ENCODE measurements around the gene RASAL3.

GRCh38 chr19:15403151-15403531 is 61.2 kb downstream of the RASAL3 start:
- TF ChIP-seq CTCF (IDR thresholded peaks at IDR 0.05; ENCODE audit: low read depth, low read length) (no peak), MYC (IDR thresholded peaks at IDR 0.05; ENCODE audit: low read depth, low read length) (no peak)

All from NB4 (cell line).